ENCODE results near the gene DDTL. TPM values are rescaled to one million over a fixed set of nuclear protein-coding genes. Genes with fewer than 3 reads are reported as not detected.
"Not testable (repeated sequence)": the region's sequence is repeated elsewhere in the genome, so short reads cannot be mapped to it uniquely, and the experiment has no call there.

DDTL gene
- total RNA-seq: 1 to 10 TPM in 1 of 2 donors, under 1 TPM in 1; 0.90 to 1.7 TPM
- long read RNA-seq, donor 1: 0 reads
- long read RNA-seq, donor 2: 0 reads

- DNase-seq (ENCODE audit: low spot score); intact Hi-C loops (cut with DNase I): not testable (repeated sequence)
Measured at GRCh38 chr22:23966568-23966967, at the start of gene DDTL. Gene DDTL (plus strand): TSS chr22:23966888. CDS start chr22:23966915, 27 bp downstream.

GRCh38 chr22:23920267-23920611 is 46.4 kb upstream of the DDTL start:
- intact Hi-C loops (cut with DNase I): loop anchor here in 1 of 2 donors (10.0 kb wide), 1 partner anchor 55 kb away; the partner anchor contains the start of gene DDT
- not testable (repeated sequence) for DNase-seq (ENCODE audit: low spot score)

GRCh38 chr22:23921586-23922201 is 45.0 kb upstream of the DDTL start:
- intact Hi-C loops (cut with DNase I): loop anchor here in 1 of 2 donors (10.0 kb wide), 1 partner anchor 53 kb away; the partner anchor contains the start of gene DDT
- DNase-seq (ENCODE audit: low spot score): not testable (repeated sequence)

DNA sequence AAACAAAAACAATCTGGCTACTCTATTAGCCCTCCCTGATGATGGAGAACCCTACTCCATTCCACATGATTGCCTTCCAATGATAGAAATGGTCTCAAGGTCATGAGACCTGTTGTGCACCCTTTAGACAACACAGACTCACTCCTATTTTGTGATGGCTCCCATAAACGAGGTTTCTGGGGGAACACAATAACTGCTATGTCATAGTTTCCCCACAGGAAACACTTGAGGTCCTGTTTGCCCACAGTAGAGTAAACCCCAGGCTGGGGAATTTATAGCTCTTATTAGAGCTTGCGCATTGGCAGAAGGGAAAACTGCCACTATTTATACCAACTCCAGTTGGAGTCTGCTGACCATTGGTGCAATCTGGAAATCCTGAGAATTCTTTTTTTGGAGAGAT is 43.8 kb upstream of the DDTL start:
- intact Hi-C loops (cut with DNase I): loop anchor here in 1 of 2 donors (10.0 kb wide), 1 partner anchor 52 kb away; the partner anchor contains the start of gene DDT
- no peak for DNase-seq (ENCODE audit: low spot score)

- intact Hi-C loops (cut with DNase I): loop anchor here in 1 of 2 donors (10.0 kb wide), 1 partner anchor 50 kb away; the partner anchor contains the start of gene DDT
- no peak for DNase-seq (ENCODE audit: low spot score)
Measured at GRCh38 chr22:23925020-23925606, 41.6 kb upstream of the DDTL start.

DNA sequence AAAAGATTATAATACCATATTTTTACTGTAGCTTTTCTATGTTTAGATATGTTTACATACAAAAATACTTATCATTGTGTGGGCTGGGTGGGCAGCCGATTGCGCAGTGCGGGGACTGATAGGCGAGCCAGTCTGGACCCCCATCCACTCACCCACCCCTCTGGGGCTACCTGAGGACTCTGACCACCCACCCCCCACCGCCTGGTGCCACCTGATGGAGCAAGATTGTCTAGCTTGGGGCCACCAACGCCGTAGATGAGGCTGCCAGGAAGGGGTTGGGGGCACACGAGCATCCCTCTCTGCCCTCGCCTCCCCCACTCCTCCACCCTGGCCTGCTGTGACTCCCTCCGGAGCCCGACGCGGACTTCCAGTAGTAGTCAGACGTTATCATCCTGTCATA is 40.1 kb upstream of the DDTL start:
- DNase-seq (ENCODE audit: low spot score): no peak
- intact Hi-C loops (cut with DNase I): loop anchor here in 1 of 2 donors (10.0 kb wide), 1 partner anchor 48 kb away; the partner anchor contains the start of gene DDT

- intact Hi-C loops (cut with DNase I): no loop called here
- no peak for DNase-seq (ENCODE audit: low spot score)
Measured at GRCh38 chr22:23938328-23939016, 28.2 kb upstream of the DDTL start.

GRCh38 chr22:23939017-23939357 is 27.7 kb upstream of the DDTL start:
- intact Hi-C loops (cut with DNase I): no loop called here
- DNase-seq (ENCODE audit: low spot score): peak; percentile 40

DNA sequence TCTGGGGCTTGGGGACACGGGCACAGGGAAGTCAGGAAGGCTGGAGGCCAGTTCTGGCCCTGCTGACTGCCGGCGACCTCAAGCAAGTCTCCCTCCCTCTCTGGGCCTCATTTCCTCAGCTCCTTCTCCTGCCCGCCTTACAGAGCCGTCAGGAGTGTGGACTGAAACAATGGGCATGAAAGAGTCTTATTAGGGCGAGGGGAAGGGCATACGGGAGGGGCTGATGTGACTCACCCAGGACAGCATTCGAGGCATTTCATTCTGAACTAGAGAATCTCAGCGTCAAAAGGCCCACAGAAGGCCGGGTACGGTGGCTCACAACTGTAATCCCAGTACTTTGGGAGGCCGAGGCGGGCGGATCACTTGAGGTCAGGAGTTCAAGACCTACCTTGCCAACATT is 26.5 kb upstream of the DDTL start:
- intact Hi-C loops (cut with DNase I): not testable (repeated sequence)
- DNase-seq (ENCODE audit: low spot score): peak; percentile 22

- intact Hi-C loops (cut with DNase I); DNase-seq (ENCODE audit: low spot score): not testable (repeated sequence)
Measured at GRCh38 chr22:23947391-23947790, 19.3 kb upstream of the DDTL start.

DNA sequence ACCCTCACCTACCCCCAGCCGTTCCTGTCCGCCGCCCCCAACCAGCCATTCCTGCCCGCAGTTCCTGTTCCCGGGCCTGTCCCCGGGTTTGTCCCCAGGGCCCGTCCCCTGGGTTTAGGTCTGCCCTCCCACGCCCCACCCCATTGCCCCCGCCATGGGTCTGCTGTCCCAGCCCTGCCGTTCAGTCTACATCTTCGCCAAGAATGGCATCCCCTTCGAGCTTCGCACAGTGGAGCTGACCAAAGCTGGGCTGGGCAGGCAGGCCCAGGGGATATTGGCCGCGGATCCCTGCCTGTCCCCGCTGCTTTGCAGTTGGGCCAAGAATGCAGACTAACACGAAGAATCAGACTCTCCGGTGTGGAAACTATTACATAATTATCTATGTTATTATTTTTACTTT is 16.9 kb upstream of the DDTL start:
- DNase-seq (ENCODE audit: low spot score): peak; percentile 13
- intact Hi-C loops (cut with DNase I): not testable (repeated sequence)

GRCh38 chr22:23951383-23951782 is 15.3 kb upstream of the DDTL start:
- intact Hi-C loops (cut with DNase I): not testable (repeated sequence)
- peak; percentile 31 for DNase-seq (ENCODE audit: low spot score)

DNA sequence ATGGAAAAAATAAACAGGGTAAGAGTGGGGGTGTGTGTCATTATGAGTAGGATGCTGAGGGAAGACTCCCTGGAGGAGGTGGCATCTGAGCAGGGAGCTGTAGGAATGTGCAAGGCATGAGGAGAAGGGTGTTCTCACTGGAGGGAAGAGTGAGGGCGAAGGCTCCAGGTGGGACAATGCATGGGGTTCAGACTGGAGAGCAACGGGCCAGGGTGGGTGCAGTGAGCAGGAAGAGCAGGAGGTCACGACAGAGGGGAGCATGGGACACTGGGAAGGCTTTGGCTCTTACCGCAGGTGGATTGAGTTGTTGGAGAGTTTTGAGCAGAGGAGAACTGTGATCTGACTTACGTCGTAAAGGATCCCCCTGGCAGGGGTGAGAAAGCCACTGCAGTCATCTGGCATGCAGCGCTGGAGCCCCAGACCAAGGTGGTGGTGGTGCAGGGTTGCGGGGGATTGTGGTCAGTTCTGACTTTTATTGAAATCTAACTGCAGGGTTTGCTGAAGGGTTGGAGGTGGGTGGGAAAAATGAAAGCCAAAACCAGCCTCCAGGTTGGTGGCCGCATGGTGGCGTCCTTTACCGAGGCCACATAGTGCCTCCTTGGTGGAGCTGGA is 13.8 kb upstream of the DDTL start:
- DNase-seq (ENCODE audit: low spot score): peak; percentile 20
- intact Hi-C loops (cut with DNase I): not testable (repeated sequence)

- DNase-seq (ENCODE audit: low spot score): peak; percentile 31
Measured at GRCh38 chr22:23953485-23953884, 13.2 kb upstream of the DDTL start.

GRCh38 chr22:23954193-23954990 is 12.3 kb upstream of the DDTL start:
- not testable (repeated sequence) for DNase-seq (ENCODE audit: low spot score)

More at GRCh38 chr22:23953485-23953884, 13.2 kb upstream of the DDTL start:
- intact Hi-C loops (cut with DNase I): not testable (repeated sequence)

GRCh38 chr22:23954991-23955305 is 11.7 kb upstream of the DDTL start:
- DNase-seq (ENCODE audit: low spot score): peak; percentile 49
- intact Hi-C loops (cut with DNase I): not testable (repeated sequence)

More at GRCh38 chr22:23954193-23954990, 12.3 kb upstream of the DDTL start:
- intact Hi-C loops (cut with DNase I): not testable (repeated sequence)

DNA sequence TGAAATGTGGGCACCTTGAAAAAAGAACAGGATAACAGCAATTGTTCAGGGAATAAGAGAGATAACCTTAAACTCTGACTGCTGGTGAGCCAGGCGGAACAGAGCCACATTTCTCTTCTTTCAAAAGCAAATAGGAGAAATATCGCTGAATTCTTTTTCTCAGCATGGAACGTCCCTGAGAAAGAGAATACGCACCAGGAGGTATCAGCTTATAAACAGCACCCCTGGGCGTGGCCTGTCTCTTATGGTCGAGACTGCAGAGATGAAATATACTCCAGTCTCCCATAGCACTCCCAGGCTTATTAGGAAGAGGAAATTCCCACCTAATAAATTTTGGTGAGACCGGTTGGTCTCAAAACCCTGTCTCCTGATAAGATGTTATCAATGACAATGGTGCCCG is 10.8 kb upstream of the DDTL start:
- intact Hi-C loops (cut with DNase I): not testable (repeated sequence)
- DNase-seq (ENCODE audit: low spot score): peak; percentile 17

- DNase-seq (ENCODE audit: low spot score): peak; percentile 81
- intact Hi-C loops (cut with DNase I): not testable (repeated sequence)
Measured at GRCh38 chr22:23956301-23956900, 10.3 kb upstream of the DDTL start.
